HG02642 (cell line): ENCODE results near the gene GRAP.

Experiments
- ATAC-seq: cut with Tn5 transposase; IDR thresholded peaks from one replicate; pipeline ENCODE4 v1.9.1; 2021; ENCODE audit warnings: mild to moderate bottlenecking; ENCODE audit not compliant: unreplicated experiment, poor library complexity

The GRAP gene

GRCh38 chr17:19004421-19005136, 42.2 kb downstream of the GRAP start, which contains the start of gene FAM83G:
Gene FAM83G, minus strand, starts transcription at chr17:19004764. Its CDS starts 723 bp downstream, at chr17:19004041.
- peak; percentile 76 for ATAC-seq

GRCh38 chr17:19003543-19004420, 43.0 kb downstream of the GRAP start:
- ATAC-seq: peak; percentile 14

GRCh38 chr17:19002805-19003542, 43.8 kb downstream of the GRAP start:
- no peak for ATAC-seq

- no peak for ATAC-seq
These were observed 44.7 kb downstream of the GRAP start for GRCh38 chr17:19001907-19002590.

- ATAC-seq: no peak
These were observed 46.0 kb downstream of the GRAP start for GRCh38 chr17:19000531-19001325.

- ATAC-seq: no peak
These were observed 46.8 kb downstream of the GRAP start for GRCh38 chr17:18999911-19000310.

GRCh38 chr17:18999394-18999793, 47.4 kb downstream of the GRAP start:
- ATAC-seq: no peak

- ATAC-seq: no peak
These were observed 49.0 kb downstream of the GRAP start for GRCh38 chr17:18997650-18998196.

- ATAC-seq: no peak
These were observed 50.3 kb downstream of the GRAP start for GRCh38 chr17:18996458-18996857.

- ATAC-seq: no peak
These were observed 51.5 kb downstream of the GRAP start for GRCh38 chr17:18995220-18995619.

- no peak for ATAC-seq
These were observed 52.1 kb downstream of the GRAP start for GRCh38 chr17:18994631-18995030.

GRCh38 chr17:18993905-18994526, 52.7 kb downstream of the GRAP start:
- no peak for ATAC-seq

GRCh38 chr17:18992454-18993130, 54.2 kb downstream of the GRAP start:
- peak; percentile 60 for ATAC-seq

- no peak for ATAC-seq
These were observed 55.0 kb downstream of the GRAP start for GRCh38 chr17:18991531-18992315.

- ATAC-seq: no peak
These were observed 56.4 kb downstream of the GRAP start for GRCh38 chr17:18990331-18990730.

- no peak for ATAC-seq
These were observed 58.1 kb downstream of the GRAP start for GRCh38 chr17:18988546-18989173.
